GM12878 (cell line): ENCODE measurements around the gene SORCS1.

Experiments used
- CTCF ChIP-seq, 3 experiments: IDR thresholded peaks in 2 of 3; conservative IDR thresholded peaks in 1 of 3; 2 replicates each; pipeline ENCODE4 v1.5.1; 2011; ENCODE audit warnings: low read depth in 3 of 3, low read length in 3 of 3, mild to moderate bottlenecking in 3 of 3, control low read depth in 2 of 3, moderate library complexity in 2 of 3, inconsistent platforms in 1 of 3, mixed read lengths in 1 of 3; ENCODE audit not compliant: control insufficient read depth in 2 of 3, insufficient read depth in 1 of 3; ENCODE audit errors: extremely low read depth in 1 of 3
- KDM1A ChIP-seq: fragments of 200-600 bp; sonication (generic); IDR thresholded peaks from 2 replicates; pipeline ENCODE4 v1.6.1; 2016; ENCODE audit warnings: borderline replicate concordance
- MEF2A ChIP-seq: IDR thresholded peaks from 2 replicates; pipeline ENCODE4 v1.6.1; 2011; ENCODE audit warnings: low read depth, mild to moderate bottlenecking, low read length, moderate library complexity; ENCODE audit not compliant: insufficient read depth
- MTA2 ChIP-seq: fragments of 450-650 bp; IDR thresholded peaks from 2 replicates; pipeline ENCODE4 v1.6.1; 2016; ENCODE audit warnings: low read depth, mild to moderate bottlenecking, moderate library complexity
- POLR2AphosphoS5 ChIP-seq: IDR thresholded peaks from 2 replicates; pipeline ENCODE4 v1.6.1; 2011; ENCODE audit warnings: mild to moderate bottlenecking, low read length, inconsistent platforms
- RELB ChIP-seq: fragments of 450-650 bp; IDR thresholded peaks from 2 replicates; pipeline ENCODE4 v1.6.1; 2017; ENCODE audit warnings: low read depth, mild to moderate bottlenecking, moderate library complexity
- SIN3A ChIP-seq: IDR thresholded peaks from 2 replicates; pipeline ENCODE4 v1.6.1; 2012; ENCODE audit warnings: low read depth, low read length, improper control_type of control experiment
- ZNF24 ChIP-seq: fragments of 450-650 bp; IDR thresholded peaks from 2 replicates; pipeline ENCODE4 v1.6.1; 2017; ENCODE audit warnings: antibody characterized with exemption, mild to moderate bottlenecking
- ZNF622 ChIP-seq: fragments of 450-650 bp; IDR thresholded peaks from 2 replicates; pipeline ENCODE4 v1.6.1; 2017; ENCODE audit warnings: mild to moderate bottlenecking, inconsistent platforms
- TF ChIP-seq, protein P1 (sequence below): fragments of 450-650 bp; formaldehyde crosslinking; IDR thresholded peaks from 2 replicates; pipeline ENCODE4 v1.4.0; 2020; ENCODE audit warnings: mild to moderate bottlenecking, moderate library complexity

- TF ChIP-seq, protein P1, sequence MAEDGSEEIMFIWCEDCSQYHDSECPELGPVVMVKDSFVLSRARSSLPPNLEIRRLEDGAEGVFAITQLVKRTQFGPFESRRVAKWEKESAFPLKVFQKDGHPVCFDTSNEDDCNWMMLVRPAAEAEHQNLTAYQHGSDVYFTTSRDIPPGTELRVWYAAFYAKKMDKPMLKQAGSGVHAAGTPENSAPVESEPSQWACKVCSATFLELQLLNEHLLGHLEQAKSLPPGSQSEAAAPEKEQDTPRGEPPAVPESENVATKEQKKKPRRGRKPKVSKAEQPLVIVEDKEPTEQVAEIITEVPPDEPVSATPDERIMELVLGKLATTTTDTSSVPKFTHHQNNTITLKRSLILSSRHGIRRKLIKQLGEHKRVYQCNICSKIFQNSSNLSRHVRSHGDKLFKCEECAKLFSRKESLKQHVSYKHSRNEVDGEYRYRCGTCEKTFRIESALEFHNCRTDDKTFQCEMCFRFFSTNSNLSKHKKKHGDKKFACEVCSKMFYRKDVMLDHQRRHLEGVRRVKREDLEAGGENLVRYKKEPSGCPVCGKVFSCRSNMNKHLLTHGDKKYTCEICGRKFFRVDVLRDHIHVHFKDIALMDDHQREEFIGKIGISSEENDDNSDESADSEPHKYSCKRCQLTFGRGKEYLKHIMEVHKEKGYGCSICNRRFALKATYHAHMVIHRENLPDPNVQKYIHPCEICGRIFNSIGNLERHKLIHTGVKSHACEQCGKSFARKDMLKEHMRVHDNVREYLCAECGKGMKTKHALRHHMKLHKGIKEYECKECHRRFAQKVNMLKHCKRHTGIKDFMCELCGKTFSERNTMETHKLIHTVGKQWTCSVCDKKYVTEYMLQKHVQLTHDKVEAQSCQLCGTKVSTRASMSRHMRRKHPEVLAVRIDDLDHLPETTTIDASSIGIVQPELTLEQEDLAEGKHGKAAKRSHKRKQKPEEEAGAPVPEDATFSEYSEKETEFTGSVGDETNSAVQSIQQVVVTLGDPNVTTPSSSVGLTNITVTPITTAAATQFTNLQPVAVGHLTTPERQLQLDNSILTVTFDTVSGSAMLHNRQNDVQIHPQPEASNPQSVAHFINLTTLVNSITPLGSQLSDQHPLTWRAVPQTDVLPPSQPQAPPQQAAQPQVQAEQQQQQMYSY (CRISPR knock-in tag): no peak
- TF ChIP-seq CTCF (IDR thresholded peaks at IDR 0.05 in 2 of 3, conservative IDR thresholded peaks at IDR 0.05 in 1 of 3; ENCODE audit: control insufficient read depth in 2 of 3, extremely low read depth in 1 of 3, insufficient read depth in 1 of 3, low read depth in 3 of 3, low read length in 3 of 3) (no peak), SIN3A (no peak), MEF2A (no peak), RELB (no peak), POLR2AphosphoS5 (no peak), ZNF24 (no peak), MTA2 (no peak), ZNF622 (no peak), KDM1A (no peak)
Measured at GRCh38 chr10:107122703-107123102, 41.8 kb downstream of the SORCS1 start.
